LHCN-M2 (cell line): ENCODE results near the gene AGRN. TPM values are rescaled to one million over a fixed set of nuclear protein-coding genes. Genes with fewer than 3 reads are reported as not detected.
"Not testable (repeated sequence)": the region's sequence is repeated elsewhere in the genome, so short reads cannot be mapped to it uniquely, and the experiment has no call there.

ENCODE experiments used
- DNase-seq: peaks from one replicate; pipeline ENCODE4 v3.0.0-alpha.2; 2012; ENCODE audit warnings: low read depth
- total RNA-seq: library from RNA; depleted of rRNA; stranded (reverse); fragments of >200 nt; gene quantifications from 2 replicates; pipeline ENCODE4 v1.2.3, GENCODE V29; 2014

AGRN gene
- total RNA-seq, 1 experiment from 2014 or later: 13.3 TPM

DNA sequence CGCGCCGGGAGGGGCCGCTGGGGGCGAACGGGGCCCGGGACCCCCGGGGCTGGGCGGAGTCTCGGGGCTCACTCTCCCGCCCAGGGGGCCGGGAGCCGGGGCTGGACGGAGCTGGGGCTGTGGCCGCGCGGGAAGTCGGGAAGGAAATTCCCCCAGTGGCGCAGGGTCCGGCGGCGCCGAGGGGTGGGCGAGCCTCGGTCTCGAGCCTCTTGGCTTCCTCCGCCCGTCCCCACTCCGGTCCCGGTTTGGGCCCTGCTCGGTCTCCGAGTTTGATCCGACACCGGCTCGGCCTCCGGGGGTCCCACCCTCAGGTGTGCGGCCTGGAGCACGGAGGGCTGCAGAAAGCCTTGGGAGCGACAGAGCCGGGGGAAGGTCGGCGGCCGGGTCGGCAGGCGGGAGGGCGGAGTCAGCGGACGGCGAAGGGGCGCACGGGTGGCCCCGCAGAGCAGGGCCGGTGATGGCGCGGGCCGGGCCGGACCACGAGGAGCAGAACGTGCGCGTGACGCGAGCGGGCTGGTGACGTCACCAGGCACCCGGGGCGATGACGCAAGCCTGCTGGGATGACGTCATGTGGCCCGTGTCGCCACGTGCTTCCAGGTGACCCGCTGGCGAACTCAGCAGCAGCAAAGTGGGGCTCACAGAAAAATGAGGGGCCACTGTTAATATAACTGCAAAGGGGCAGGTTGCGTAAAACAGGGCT, 19.4 kb upstream of the AGRN start:
- peak; percentile 51 for DNase-seq

GRCh38 chr1:1001057-1001783, 18.7 kb upstream of the AGRN start:
- DNase-seq: no peak

- DNase-seq: no peak
These were observed 16.1 kb upstream of the AGRN start for GRCh38 chr1:1003618-1004419.

- DNase-seq: no peak
These were observed 15.5 kb upstream of the AGRN start for GRCh38 chr1:1004420-1004779.

- peak; percentile 66 for DNase-seq
These were observed 14.9 kb upstream of the AGRN start for GRCh38 chr1:1004780-1005697.

DNA sequence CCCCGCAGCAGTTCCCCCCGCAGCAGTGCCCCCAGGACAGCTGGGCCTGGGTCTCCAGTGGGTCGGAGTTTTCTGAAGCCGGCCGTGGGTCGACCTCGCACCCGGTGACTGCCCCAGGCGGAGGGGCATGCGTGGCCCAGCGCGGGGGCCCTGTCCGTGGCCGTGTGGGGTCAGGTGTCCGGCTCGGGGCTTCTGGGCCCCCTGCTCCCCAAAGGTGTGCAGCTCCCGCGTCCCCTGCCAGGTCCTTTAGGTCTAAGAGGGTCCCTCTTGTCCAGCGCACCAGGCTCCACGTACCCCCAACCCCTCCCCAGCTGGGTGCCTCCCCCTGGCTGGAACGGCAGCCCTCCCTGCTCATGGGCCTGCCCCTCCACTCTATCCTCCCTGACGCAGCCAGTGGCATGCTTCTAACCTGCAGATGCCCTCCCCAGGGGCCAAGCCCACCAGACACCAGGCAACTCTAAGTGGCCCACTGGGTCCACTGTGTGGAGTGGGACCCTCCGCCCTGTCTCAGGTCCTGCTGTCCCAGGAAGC, 14.1 kb upstream of the AGRN start:
- no peak for DNase-seq

GRCh38 chr1:1006305-1007159, 13.4 kb upstream of the AGRN start:
- no peak for DNase-seq

DNA sequence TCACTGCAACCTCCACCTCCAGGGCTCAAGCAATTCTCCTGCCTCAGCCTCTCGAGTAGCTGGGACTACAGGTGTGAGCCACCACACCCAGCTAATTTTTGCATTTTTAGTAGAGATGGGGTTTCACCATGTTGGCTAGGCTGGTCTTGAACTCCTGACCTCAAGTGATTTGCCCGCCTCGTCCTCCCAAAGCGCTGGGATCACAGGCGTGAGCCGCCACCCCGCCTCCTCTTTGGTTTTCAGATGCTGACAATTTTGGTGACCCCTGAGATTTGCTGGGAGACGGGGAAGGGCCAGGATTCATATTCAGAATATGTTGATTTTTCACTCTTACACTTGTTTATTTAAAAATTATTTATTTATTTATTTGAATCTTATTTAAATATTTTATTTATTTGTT, 9.8 kb upstream of the AGRN start:
- DNase-seq: not testable (repeated sequence)

- no peak for DNase-seq
These were observed 8.4 kb upstream of the AGRN start for GRCh38 chr1:1011396-1011949.

GRCh38 chr1:1012736-1013104, 7.2 kb upstream of the AGRN start:
- DNase-seq: not testable (repeated sequence)

DNA sequence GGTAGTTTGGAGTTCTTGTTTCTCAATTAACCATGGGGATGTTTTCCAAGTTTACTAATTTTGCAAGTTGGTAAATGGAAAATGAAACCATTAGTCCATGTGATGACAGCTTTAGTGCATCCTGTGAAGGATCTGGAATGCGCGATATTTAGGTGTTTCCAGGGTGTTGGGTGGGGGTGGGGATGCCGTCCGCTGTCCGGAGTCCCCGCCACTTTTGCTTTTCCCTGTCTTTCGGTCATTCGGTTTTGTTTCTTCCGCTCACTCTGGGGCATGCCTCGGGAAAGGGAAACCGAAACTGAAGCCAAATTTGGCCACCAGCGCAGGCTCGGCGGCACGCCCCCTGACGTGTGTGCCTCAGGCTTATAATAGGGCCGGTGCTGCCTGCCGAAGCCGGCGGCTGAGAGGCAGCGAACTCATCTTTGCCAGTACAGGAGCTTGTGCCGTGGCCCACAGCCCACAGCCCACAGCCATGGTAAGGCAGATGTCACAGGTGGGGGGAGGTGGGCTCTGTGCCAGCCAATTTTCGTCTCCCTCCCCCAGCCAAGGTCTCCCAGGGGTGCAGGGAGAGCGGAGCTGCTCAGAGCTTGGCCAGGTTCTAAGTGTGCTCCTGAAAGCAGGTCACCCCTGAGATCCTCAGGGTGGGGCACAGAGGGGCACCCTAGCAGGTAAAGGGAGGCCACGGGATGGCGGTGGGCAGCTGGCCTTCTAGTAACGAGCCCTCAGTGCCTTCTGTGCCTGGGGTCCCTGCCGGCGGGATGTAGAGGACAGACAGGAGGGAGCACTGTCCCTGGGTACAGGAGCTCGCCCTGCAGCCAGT, 6.6 kb upstream of the AGRN start, which contains the start of gene ISG15:
Gene ISG15, plus strand, starts transcription at position 393 of the 817 bp plus-strand sequence. Its CDS starts 77 bp downstream, at position 470.
- peak; percentile 82 for DNase-seq

DNA sequence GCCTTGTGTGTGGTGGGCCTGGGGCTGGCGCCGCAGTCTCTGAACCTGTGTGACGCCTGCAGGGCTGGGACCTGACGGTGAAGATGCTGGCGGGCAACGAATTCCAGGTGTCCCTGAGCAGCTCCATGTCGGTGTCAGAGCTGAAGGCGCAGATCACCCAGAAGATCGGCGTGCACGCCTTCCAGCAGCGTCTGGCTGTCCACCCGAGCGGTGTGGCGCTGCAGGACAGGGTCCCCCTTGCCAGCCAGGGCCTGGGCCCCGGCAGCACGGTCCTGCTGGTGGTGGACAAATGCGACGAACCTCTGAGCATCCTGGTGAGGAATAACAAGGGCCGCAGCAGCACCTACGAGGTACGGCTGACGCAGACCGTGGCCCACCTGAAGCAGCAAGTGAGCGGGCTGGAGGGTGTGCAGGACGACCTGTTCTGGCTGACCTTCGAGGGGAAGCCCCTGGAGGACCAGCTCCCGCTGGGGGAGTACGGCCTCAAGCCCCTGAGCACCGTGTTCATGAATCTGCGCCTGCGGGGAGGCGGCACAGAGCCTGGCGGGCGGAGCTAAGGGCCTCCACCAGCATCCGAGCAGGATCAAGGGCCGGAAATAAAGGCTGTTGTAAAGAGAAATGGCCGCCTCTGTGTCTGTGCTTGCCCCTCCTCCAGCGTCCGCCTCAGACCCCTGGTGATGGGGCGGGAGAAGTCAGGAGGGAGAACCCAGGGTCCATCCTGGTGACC, 5.8 kb upstream of the AGRN start:
- no peak for DNase-seq

DNA sequence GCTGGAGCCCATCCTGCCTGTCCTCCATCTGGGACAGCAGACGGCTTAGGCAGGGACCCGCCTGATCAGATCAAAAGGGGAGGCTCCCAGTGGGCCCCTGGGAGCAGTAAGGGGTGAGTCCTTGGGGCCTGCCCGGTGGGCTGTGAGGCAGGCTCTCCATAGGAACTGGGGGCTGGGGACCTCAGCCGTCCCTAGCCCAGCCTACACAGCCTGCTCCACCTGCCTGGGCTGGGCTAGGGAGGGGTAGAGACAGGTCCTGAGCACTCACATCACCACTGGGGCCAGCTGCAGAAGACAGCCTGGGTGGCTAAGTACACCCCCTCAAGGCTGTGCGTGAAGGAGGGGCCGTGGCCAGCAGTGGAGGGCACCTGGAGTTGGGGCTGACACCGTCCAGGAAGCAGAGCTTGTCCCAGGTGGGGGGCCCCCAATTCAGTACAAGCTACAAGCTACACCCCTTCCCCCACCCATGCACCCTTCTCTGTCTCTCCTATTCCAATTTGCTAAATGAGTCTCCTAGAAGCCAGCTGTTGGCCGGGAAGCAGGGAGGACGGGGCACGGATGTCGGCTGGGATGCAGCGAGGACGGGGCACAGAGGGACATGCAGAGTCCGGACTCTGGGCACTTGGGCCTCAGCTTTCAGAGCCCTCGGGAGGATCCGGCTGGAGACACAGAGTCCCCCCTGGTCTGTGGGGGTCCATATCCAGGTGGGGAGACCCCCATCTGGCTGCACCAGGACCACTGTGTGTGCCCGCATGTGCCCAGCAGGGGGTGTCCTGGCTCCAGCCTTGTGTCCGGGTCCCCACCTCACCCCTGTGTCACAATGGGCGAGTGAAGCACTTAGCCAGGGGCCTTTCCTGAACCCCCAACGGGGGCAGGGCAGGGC, 4.9 kb upstream of the AGRN start:
- no peak for DNase-seq

GRCh38 chr1:1017397-1018320, 2.3 kb upstream of the AGRN start:
- DNase-seq: not testable (repeated sequence)

DNA sequence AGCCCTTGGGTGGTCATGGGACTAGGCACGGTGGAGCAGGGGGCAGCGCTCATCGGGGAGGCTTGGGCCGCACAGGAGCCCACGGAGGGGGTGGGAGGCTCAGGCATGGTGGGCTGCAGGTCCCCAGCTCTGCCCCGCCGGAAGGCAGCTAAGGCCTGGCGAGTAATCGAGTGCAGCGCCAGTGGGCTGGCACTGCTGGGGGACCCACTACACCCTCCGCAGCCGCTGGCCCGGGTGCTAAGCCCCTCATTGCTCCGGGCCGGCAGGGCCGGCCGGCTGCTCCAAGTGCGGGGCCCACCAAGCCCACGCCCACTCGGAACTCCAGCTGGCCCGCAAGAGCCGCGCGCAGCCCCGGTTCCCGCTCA, 1.6 kb upstream of the AGRN start:
- DNase-seq: not testable (repeated sequence)
